Mesenchymal stem cell (in vitro differentiated cells and primary cell): ENCODE measurements around the gene SLC9A9.
A peak's percentile ranks its signal among the peaks of the same experiment; 100 is the strongest.

Experiments used
- DNase-seq: peaks from one replicate; pipeline ENCODE4 v3.0.0-alpha.2; 2013
- H2AFZ ChIP-seq: one replicate; pipeline ENCODE4 v1.6.1; 2013; ENCODE audit warnings: low read depth, mild to moderate bottlenecking, control low read depth, inconsistent platforms, low read length, moderate library complexity
- H2AK5ac ChIP-seq: 2 replicates; pipeline ENCODE4 v1.6.1; 2013; ENCODE audit warnings: low read length, moderate library complexity, mild to moderate bottlenecking, inconsistent platforms; ENCODE audit not compliant: severe bottlenecking
- H2BK120ac ChIP-seq: one replicate; pipeline ENCODE4 v1.6.1; 2013; ENCODE audit warnings: low read depth, mild to moderate bottlenecking, inconsistent platforms, low read length, moderate library complexity
- H2BK12ac ChIP-seq, 2 experiments: one replicate each; pipeline ENCODE4 v1.6.1; 2013; ENCODE audit warnings: inconsistent platforms in 2 of 2, low read length in 2 of 2, mild to moderate bottlenecking in 2 of 2, moderate library complexity in 2 of 2, control low read depth in 1 of 2
- H2BK15ac ChIP-seq: one replicate; pipeline ENCODE4 v1.6.1; 2013; ENCODE audit warnings: mild to moderate bottlenecking, low read depth, inconsistent platforms; ENCODE audit not compliant: poor library complexity, severe bottlenecking
- H2BK5ac ChIP-seq: 2 replicates; pipeline ENCODE4 v1.6.1; 2013; ENCODE audit warnings: low read depth, mild to moderate bottlenecking, low read length, control low read depth, inconsistent platforms; ENCODE audit not compliant: poor library complexity, severe bottlenecking
- H3K14ac ChIP-seq, 2 experiments: one replicate each; pipeline ENCODE4 v1.6.1; 2013; ENCODE audit warnings: inconsistent platforms in 2 of 2, low read length in 2 of 2, control low read depth in 1 of 2, mild to moderate bottlenecking in 1 of 2, moderate library complexity in 1 of 2
- H3K18ac ChIP-seq, 2 experiments: one replicate each; pipeline ENCODE4 v1.6.1; 2013; ENCODE audit warnings: inconsistent platforms in 2 of 2, low read length in 2 of 2, control low read depth in 1 of 2, low read depth in 1 of 2, mild to moderate bottlenecking in 1 of 2
- H3K23ac ChIP-seq, 2 experiments: one replicate each; pipeline ENCODE4 v1.6.1; 2013; ENCODE audit warnings: inconsistent platforms in 2 of 2, low read length in 2 of 2, mild to moderate bottlenecking in 2 of 2, moderate library complexity in 2 of 2, control low read depth in 1 of 2
- H3K27ac ChIP-seq: 2 replicates; pipeline ENCODE4 v1.5.1; 2013; ENCODE audit warnings: mild to moderate bottlenecking, moderate library complexity, low read length, control low read depth, inconsistent platforms; ENCODE audit not compliant: poor library complexity, severe bottlenecking
- H3K27me3 ChIP-seq, 2 experiments: 2 replicates each; pipeline versions ENCODE4 v1.6.1 to v1.7.0; 2013; ENCODE audit warnings: low read length in 2 of 2, mild to moderate bottlenecking in 2 of 2, moderate library complexity in 2 of 2, control low read depth in 1 of 2, inconsistent platforms in 1 of 2; ENCODE audit not compliant: control insufficient read depth in 1 of 2, insufficient read depth in 1 of 2
- H3K36me3 ChIP-seq, 2 experiments: 2 replicates each; pipeline versions ENCODE4 v1.6.1 to v1.7.0; 2013; ENCODE audit warnings: low read length in 2 of 2, control low read depth in 1 of 2, inconsistent platforms in 1 of 2, low read depth in 1 of 2, mild to moderate bottlenecking in 1 of 2; ENCODE audit not compliant: insufficient read depth in 2 of 2, control insufficient read depth in 1 of 2
- H3K4ac ChIP-seq, 2 experiments: one replicate each; pipeline ENCODE4 v1.6.1; 2013; ENCODE audit warnings: inconsistent platforms in 2 of 2, low read length in 2 of 2, mild to moderate bottlenecking in 2 of 2, moderate library complexity in 2 of 2, control low read depth in 1 of 2, low read depth in 1 of 2
- H3K4me1 ChIP-seq: 2 replicates; pipeline ENCODE4 v1.6.1; 2013; ENCODE audit warnings: low read depth, low read length, control low read depth; ENCODE audit not compliant: control insufficient read depth, insufficient read depth
- H3K4me2 ChIP-seq: 2 replicates; pipeline ENCODE4 v1.6.1; 2013; ENCODE audit warnings: low read length, mild to moderate bottlenecking, inconsistent platforms; ENCODE audit not compliant: poor library complexity, severe bottlenecking
- H3K4me3 ChIP-seq, 2 experiments: 2 replicates each; pipeline versions ENCODE4 v1.5.1 to v1.7.0; 2013; ENCODE audit warnings: low read length in 2 of 2, mild to moderate bottlenecking in 2 of 2, control low read depth in 1 of 2, low read depth in 1 of 2; ENCODE audit not compliant: insufficient read depth in 1 of 2
- H3K79me1 ChIP-seq: replicated peaks from 2 replicates; pipeline ENCODE4 v1.6.1; 2013; ENCODE audit warnings: mild to moderate bottlenecking, control low read depth, low read length, inconsistent platforms; ENCODE audit not compliant: poor library complexity, severe bottlenecking
- H3K9ac ChIP-seq: 2 replicates; pipeline ENCODE4 v1.7.0; 2013; ENCODE audit warnings: mild to moderate bottlenecking, low read length, moderate library complexity
- H3K9me3 ChIP-seq: 2 replicates; pipeline ENCODE4 v1.7.0; 2013; ENCODE audit warnings: mild to moderate bottlenecking, low read length; ENCODE audit not compliant: control insufficient read depth
- H4K8ac ChIP-seq: one replicate; pipeline ENCODE4 v1.6.1; 2013; ENCODE audit warnings: inconsistent platforms, mild to moderate bottlenecking, low read length, moderate library complexity
- H4K91ac ChIP-seq: one replicate; pipeline ENCODE4 v1.6.1; 2013; ENCODE audit warnings: mild to moderate bottlenecking, low read length, inconsistent platforms
- WGBS: methylation state at CpG from one replicate; pipeline ENCODE4 v1.1.7; 2013; ENCODE audit warnings: mixed read lengths; 5-methylcytosine and 5-hydroxymethylcytosine counted together

Gene SLC9A9

GRCh38 chr3:143484846-143485512 lies 363.3 kb downstream of the SLC9A9 start:
- H2BK12ac ChIP-seq, result no peak overlapping the region
- H2BK120ac ChIP-seq, result no peak overlapping the region
- WGBS, result 83% methylated on average over 2 of the region's 4 CpGs
- no peak overlapping the region for H3K9ac ChIP-seq
- DNase-seq, result no peak
- no peak overlapping the region for H3K4me3 ChIP-seq
- H2AK5ac ChIP-seq, result no peak overlapping the region
- H2BK5ac ChIP-seq, result no peak overlapping the region
- peak overlapping the region; percentile 50 for H3K4me2 ChIP-seq
- H4K91ac ChIP-seq, result no peak overlapping the region
- H3K18ac ChIP-seq, result peak overlapping the region in 1 of 2 experiments; percentile 21
- no peak overlapping the region for H2AFZ ChIP-seq
- H3K4ac ChIP-seq, result no peak overlapping the region
- no peaks in the 10 kb centered on the region for H3K27me3 ChIP-seq
- no peak overlapping the region for H2BK15ac ChIP-seq
- H3K9me3 ChIP-seq, result no peaks in the 10 kb centered on the region
- H3K4me1 ChIP-seq, result peaks cover 7% of the 10 kb centered on the region
- H3K27ac ChIP-seq, result peak overlapping the region; percentile 62
- no peak overlapping the region for H4K8ac ChIP-seq
- no peaks in the 10 kb centered on the region for H3K79me1 ChIP-seq
- H3K36me3 ChIP-seq, result no peaks in the 10 kb centered on the region
- H3K14ac ChIP-seq, result no peak overlapping the region
- no peak overlapping the region for H3K23ac ChIP-seq

- H3K27me3 ChIP-seq, result no peaks in the 10 kb centered on the region
- H4K91ac ChIP-seq, result no peak overlapping the region
- no peak overlapping the region for H3K4me3 ChIP-seq
- no peaks in the 10 kb centered on the region for H3K79me1 ChIP-seq
- H3K18ac ChIP-seq, result no peak overlapping the region
- H3K9ac ChIP-seq, result no peak overlapping the region
- DNase-seq, result no peak
- no peak overlapping the region for H3K4me2 ChIP-seq
- no peak overlapping the region for H3K27ac ChIP-seq
- no peak overlapping the region for H3K14ac ChIP-seq
- peaks cover 10% of the 10 kb centered on the region for H3K4me1 ChIP-seq
- H4K8ac ChIP-seq, result no peak overlapping the region
- no peaks in the 10 kb centered on the region for H3K36me3 ChIP-seq
- no peak overlapping the region for H2BK5ac ChIP-seq
- no peak overlapping the region for H2BK120ac ChIP-seq
- peak overlapping the region; percentile 84 for H2AK5ac ChIP-seq
- no peak overlapping the region for H2AFZ ChIP-seq
- no peak overlapping the region for H2BK15ac ChIP-seq
- no peak overlapping the region for H3K23ac ChIP-seq
- H3K4ac ChIP-seq, result no peak overlapping the region
- H3K9me3 ChIP-seq, result no peaks in the 10 kb centered on the region
- H2BK12ac ChIP-seq, result no peak overlapping the region
These were observed 365.1 kb downstream of the SLC9A9 start for GRCh38 chr3:143483214-143483613.

GRCh38 chr3:143482106-143483088 lies 365.9 kb downstream of the SLC9A9 start:
- 90% methylated on average over 8 of the region's 8 CpGs for WGBS
- Histone ChIP-seq H2BK5ac (no peak overlapping the region), H3K27ac (peak overlapping the region; percentile 17), H3K4me1 (peaks cover 14% of the 10 kb centered on the region), H3K9ac (no peak overlapping the region), H3K4ac (no peak overlapping the region), H2BK120ac (no peak overlapping the region), H4K8ac (no peak overlapping the region), H3K27me3 (no peaks in the 10 kb centered on the region), H3K4me3 (no peak overlapping the region), H2BK15ac (no peak overlapping the region), H3K36me3 (no peaks in the 10 kb centered on the region), H3K23ac (no peak overlapping the region), H3K79me1 (no peaks in the 10 kb centered on the region), H3K14ac (no peak overlapping the region), H4K91ac (no peak overlapping the region), H2BK12ac (no peak overlapping the region), H3K9me3 (no peaks in the 10 kb centered on the region), H3K18ac (no peak overlapping the region), H3K4me2 (no peak overlapping the region), H2AFZ (no peak overlapping the region), H2AK5ac (peak overlapping the region; percentile 84)
- no peak for DNase-seq

GRCh38 chr3:143480344-143480743 lies 367.9 kb downstream of the SLC9A9 start:
- H3K36me3 ChIP-seq, result no peaks in the 10 kb centered on the region
- H3K79me1 ChIP-seq, result no peaks in the 10 kb centered on the region
- H4K91ac ChIP-seq, result no peak overlapping the region
- H2BK12ac ChIP-seq, result no peak overlapping the region
- H3K18ac ChIP-seq, result peak overlapping the region in 1 of 2 experiments; percentile 18
- no peaks in the 10 kb centered on the region for H3K9me3 ChIP-seq
- H2BK120ac ChIP-seq, result no peak overlapping the region
- no peak overlapping the region for H3K4me3 ChIP-seq
- H3K9ac ChIP-seq, result no peak overlapping the region
- H2AK5ac ChIP-seq, result no peak overlapping the region
- no peak overlapping the region for H3K14ac ChIP-seq
- no peak overlapping the region for H2BK5ac ChIP-seq
- peaks cover 14% of the 10 kb centered on the region for H3K4me1 ChIP-seq
- 45% methylated on average over 5 of the region's 5 CpGs for WGBS
- peak; percentile 32 for DNase-seq
- H3K27me3 ChIP-seq, result no peaks in the 10 kb centered on the region
- H2BK15ac ChIP-seq, result no peak overlapping the region
- H3K27ac ChIP-seq, result peak overlapping the region; percentile 73
- no peak overlapping the region for H2AFZ ChIP-seq
- H4K8ac ChIP-seq, result no peak overlapping the region
- H3K4ac ChIP-seq, result no peak overlapping the region
- H3K4me2 ChIP-seq, result no peak overlapping the region
- no peak overlapping the region for H3K23ac ChIP-seq
